ENCODE data around the gene TMEM40. TPM values are rescaled to one million over a fixed set of nuclear protein-coding genes. Genes with fewer than 3 reads are reported as not detected.

TMEM40 gene
- total RNA-seq, 4 donors from 2014 or later: not detected

DNA sequence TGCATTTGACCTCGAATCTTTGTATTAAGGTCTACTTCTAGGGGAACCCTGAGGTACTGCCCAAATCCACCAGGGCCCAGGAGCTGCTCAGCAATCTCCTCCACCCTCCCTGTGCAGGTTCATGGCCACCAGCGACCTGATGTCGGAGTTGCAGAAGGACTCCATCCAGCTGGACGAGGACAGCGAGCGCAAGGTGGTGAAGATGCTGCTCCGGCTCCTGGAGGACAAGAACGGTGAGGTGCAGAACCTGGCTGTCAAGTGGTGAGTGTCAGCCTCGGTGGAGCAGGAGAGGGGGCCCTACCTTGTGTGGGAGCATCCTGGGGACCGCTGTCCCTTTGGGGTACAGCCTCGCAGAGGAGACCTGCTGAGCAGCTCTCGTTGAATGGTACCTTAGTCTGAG is 44.3 kb upstream of the TMEM40 start:
- intact Hi-C loops (cut with DNase I; ENCODE audit: low total_unique reads): no loop called here
- no peaks in the 10 kb centered on the region for H3K36me3 ChIP-seq

DNA sequence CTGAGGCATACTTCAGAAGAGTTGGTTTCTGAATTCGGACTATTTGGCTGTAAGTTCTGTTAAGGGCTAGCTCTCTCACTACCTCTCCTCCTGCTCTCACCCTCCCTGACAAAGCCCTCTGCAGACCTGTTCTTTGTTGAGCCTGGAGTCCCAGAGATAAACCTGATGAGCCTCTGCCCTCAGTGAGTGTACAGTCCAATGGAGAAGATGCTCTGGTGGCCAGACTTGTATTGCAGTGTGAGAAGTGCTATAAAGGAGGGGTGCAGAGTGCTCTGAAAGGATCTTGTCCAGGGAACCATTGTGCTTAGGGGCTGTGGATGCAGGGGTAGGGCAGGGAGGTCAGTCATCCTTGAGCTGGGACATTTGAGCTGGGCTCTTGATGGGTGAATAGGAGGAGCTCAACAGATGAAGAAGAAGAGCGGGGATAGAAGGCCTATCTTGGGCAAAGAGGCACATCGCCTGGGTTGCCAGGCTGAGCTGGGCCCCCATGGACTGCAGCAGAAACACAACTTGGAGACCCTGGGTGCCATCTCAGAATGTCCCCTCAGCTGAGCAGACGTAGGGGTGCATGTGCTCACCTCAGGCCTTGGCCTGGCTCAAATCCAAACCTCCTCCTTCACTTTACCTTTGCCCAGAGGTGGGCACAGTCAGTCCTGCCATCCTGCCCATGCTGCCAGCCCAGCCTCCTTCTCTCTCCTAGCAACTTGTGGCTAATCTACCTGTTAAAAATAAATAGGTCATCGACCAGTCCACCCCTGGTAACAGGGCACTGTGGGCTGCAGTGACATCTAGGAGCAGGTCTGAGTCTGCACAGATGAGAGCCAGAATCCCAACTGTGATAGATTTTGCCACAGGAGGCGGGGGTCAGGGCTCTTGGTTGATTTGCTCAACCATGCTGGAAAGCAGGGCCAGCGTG is 40.7 kb upstream of the TMEM40 start:
- H3K4me1 ChIP-seq: peaks cover 0 to 12% (median 9%) of the 10 kb centered on the region in 4 donors
- H3K36me3 ChIP-seq: no peaks in the 10 kb centered on the region
- no peaks in the 10 kb centered on the region for H3K9me3 ChIP-seq
- WGBS, 2 donors (ENCODE audit: low coverage in 1 of 2): 67 to 88% methylated on average over 1 to 7 of the region's 7 CpGs
- intact Hi-C loops (cut with DNase I; ENCODE audit: low total_unique reads): no loop called here
- H3K27ac ChIP-seq: no peak overlapping the region
- H3K27me3 ChIP-seq: peaks cover 13% of the 10 kb centered on the region
- in situ Hi-C loops (cut with MboI; ENCODE audit: low pct_ligation_motif_present in 1 of 4, low pct_unique_long_range_greater_than_20kb in 1 of 4, low sequenced_read_pairs in 3 of 4): no loop called here
- H3K4me3 ChIP-seq: no peak overlapping the region
- TF ChIP-seq POLR2AphosphoS5 (IDR thresholded peaks at IDR 0.05): no peak
- TF ChIP-seq EP300 (IDR thresholded peaks at IDR 0.05; ENCODE audit: low read depth): no peak
- no peak for TF ChIP-seq POLR2A (IDR thresholded peaks at IDR 0.05)
- TF ChIP-seq, protein P1, sequence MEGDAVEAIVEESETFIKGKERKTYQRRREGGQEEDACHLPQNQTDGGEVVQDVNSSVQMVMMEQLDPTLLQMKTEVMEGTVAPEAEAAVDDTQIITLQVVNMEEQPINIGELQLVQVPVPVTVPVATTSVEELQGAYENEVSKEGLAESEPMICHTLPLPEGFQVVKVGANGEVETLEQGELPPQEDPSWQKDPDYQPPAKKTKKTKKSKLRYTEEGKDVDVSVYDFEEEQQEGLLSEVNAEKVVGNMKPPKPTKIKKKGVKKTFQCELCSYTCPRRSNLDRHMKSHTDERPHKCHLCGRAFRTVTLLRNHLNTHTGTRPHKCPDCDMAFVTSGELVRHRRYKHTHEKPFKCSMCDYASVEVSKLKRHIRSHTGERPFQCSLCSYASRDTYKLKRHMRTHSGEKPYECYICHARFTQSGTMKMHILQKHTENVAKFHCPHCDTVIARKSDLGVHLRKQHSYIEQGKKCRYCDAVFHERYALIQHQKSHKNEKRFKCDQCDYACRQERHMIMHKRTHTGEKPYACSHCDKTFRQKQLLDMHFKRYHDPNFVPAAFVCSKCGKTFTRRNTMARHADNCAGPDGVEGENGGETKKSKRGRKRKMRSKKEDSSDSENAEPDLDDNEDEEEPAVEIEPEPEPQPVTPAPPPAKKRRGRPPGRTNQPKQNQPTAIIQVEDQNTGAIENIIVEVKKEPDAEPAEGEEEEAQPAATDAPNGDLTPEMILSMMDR (IDR thresholded peaks at IDR 0.05): no peak
- no peak for DNase-seq

More for the DNA sequence above, 44.3 kb upstream of the TMEM40 start:
- no peak for DNase-seq
- TF ChIP-seq EP300 (IDR thresholded peaks at IDR 0.05; ENCODE audit: low read depth): no peak
- TF ChIP-seq, protein P1 (IDR thresholded peaks at IDR 0.05): no peak
- TF ChIP-seq POLR2A (IDR thresholded peaks at IDR 0.05): no peak
- no peak for TF ChIP-seq POLR2AphosphoS5 (IDR thresholded peaks at IDR 0.05)
- no peak overlapping the region for H3K4me3 ChIP-seq
- no peaks in the 10 kb centered on the region for H3K4me1 ChIP-seq
- no peak overlapping the region for H3K27ac ChIP-seq
- in situ Hi-C loops (cut with MboI; ENCODE audit: low pct_ligation_motif_present in 1 of 4, low pct_unique_long_range_greater_than_20kb in 1 of 4, low sequenced_read_pairs in 3 of 4): no loop called here
- no peaks in the 10 kb centered on the region for H3K27me3 ChIP-seq
- no peaks in the 10 kb centered on the region for H3K9me3 ChIP-seq
- WGBS, 2 donors (ENCODE audit: low coverage in 1 of 2): 95 to 100% methylated on average over 3 to 12 of the region's 12 CpGs

DNA sequence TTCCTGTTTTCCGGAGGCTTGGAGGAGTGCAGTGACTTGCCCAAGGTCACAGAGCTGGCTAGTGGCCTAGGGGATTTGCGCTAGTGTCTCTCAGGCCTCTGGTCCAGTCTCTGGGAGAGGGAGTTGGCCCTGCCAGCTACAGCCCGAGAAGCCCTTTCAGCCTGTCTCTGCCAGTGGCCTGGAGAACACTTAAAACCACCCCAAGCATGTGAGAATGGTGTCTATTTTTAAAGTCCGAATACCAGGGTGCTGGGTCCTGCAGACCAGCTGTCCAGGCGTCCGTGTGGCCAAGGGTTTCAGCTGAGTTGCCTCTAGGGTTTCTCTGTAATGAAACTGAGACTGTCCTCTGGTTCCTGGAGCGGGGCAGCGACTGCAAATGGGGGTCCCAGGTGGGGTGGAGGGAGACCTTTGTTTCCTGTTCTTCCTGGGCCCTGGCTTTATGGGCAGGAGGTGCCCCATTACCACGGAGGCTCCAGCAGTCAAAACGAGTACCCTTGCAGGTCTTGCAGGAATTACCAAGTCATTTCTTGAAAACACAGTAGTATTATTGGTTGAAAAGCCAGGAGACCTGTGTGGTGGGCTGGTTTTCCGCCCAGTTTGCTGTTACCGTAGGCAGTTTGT is 39.6 kb upstream of the TMEM40 start:
- peak overlapping the region in 3 of 4 donors; percentile 19 to 91 (median 24) for H3K27ac ChIP-seq
- intact Hi-C loops (cut with DNase I; ENCODE audit: low total_unique reads): no loop called here

More for the DNA sequence above, 39.6 kb upstream of the TMEM40 start:
- Histone ChIP-seq H3K27me3 (peaks cover 13% of the 10 kb centered on the region), H3K36me3 (no peaks in the 10 kb centered on the region), H3K4me3 (no peak overlapping the region), H3K4me1 (peaks cover 0 to 12% (median 9%) of the 10 kb centered on the region in 4 donors), H3K9me3 (no peaks in the 10 kb centered on the region)
- WGBS, 2 donors (ENCODE audit: low coverage in 1 of 2): 74% methylated on average over 12 of the region's 12 CpGs; no CpG with 5 or more reads in 1 of the 2 donors
- TF ChIP-seq POLR2A (IDR thresholded peaks at IDR 0.05) (no peak), EP300 (IDR thresholded peaks at IDR 0.05; ENCODE audit: low read depth) (no peak), POLR2AphosphoS5 (IDR thresholded peaks at IDR 0.05) (no peak)
- TF ChIP-seq, protein P1 (IDR thresholded peaks at IDR 0.05): no peak
- in situ Hi-C loops (cut with MboI; ENCODE audit: low pct_ligation_motif_present in 1 of 4, low pct_unique_long_range_greater_than_20kb in 1 of 4, low sequenced_read_pairs in 3 of 4): no loop called here
- DNase-seq: no peak
